Type B pancreatic cell (in vitro differentiated cells): ENCODE measurements around the gene NDUFAF8. TPM values are rescaled to one million over a fixed set of nuclear protein-coding genes. Genes with fewer than 3 reads are reported as not detected.

ENCODE experiments used
- DNase-seq: peaks from one replicate; pipeline ENCODE4 v3.0.0; 2021; ENCODE audit warnings: mixed read lengths; ENCODE audit not compliant: unreplicated experiment; ENCODE audit errors: extremely low spot score
- H3K27ac Mint-ChIP-seq: 2 replicates; pipeline ENCODE4 v1.8.0; 2021; ENCODE audit warnings: mild to moderate bottlenecking, mixed read lengths
- H3K27me3 Mint-ChIP-seq: 2 replicates; pipeline ENCODE4 v1.8.0; 2021; ENCODE audit warnings: mixed read lengths
- H3K36me3 Mint-ChIP-seq: 2 replicates; pipeline ENCODE4 v1.8.0; 2021; ENCODE audit warnings: mixed read lengths
- H3K4me1 Mint-ChIP-seq: one replicate; pipeline ENCODE4 v1.8.0; 2021; ENCODE audit warnings: mixed read lengths; ENCODE audit not compliant: unreplicated experiment
- H3K4me3 Mint-ChIP-seq: 2 replicates; pipeline ENCODE4 v1.8.0; 2021; ENCODE audit warnings: mild to moderate bottlenecking, mixed read lengths
- H3K9me3 Mint-ChIP-seq: 2 replicates; pipeline ENCODE4 v1.8.0; 2021; ENCODE audit warnings: mixed read lengths
- CTCF ChIP-seq: fragments of 200-600 bp; sonication (generic); conservative IDR thresholded peaks from 2 replicates; pipeline ENCODE4 v1.5.0; 2021; ENCODE audit warnings: antibody characterized with exemption, mild to moderate bottlenecking
- total RNA-seq: library from RNA; stranded (reverse); gene quantifications from 2 replicates; pipeline ENCODE4 v1.2.1, GENCODE V29; 2021; ENCODE audit warnings: low replicate concordance

Gene NDUFAF8
- total RNA-seq, 1 donor from 2014 or later: 56.9 TPM

GRCh38 chr17:81282141-81282540 lies 43.0 kb downstream of the NDUFAF8 start:
- Mint-ChIP-seq H3K27ac (no peak overlapping the region), H3K4me1 (no peaks in the 10 kb centered on the region), H3K27me3 (no peaks in the 10 kb centered on the region), H3K36me3 (no peaks in the 10 kb centered on the region), H3K4me3 (no peak overlapping the region), H3K9me3 (no peaks in the 10 kb centered on the region)
- no peak for DNase-seq
- no peak for TF ChIP-seq CTCF

- Mint-ChIP-seq H3K27ac (no peak overlapping the region), H3K27me3 (no peaks in the 10 kb centered on the region), H3K9me3 (no peaks in the 10 kb centered on the region), H3K36me3 (no peaks in the 10 kb centered on the region), H3K4me3 (no peak overlapping the region), H3K4me1 (no peaks in the 10 kb centered on the region)
- TF ChIP-seq CTCF: no peak
- DNase-seq: no peak
These were observed 43.8 kb downstream of the NDUFAF8 start for GRCh38 chr17:81282876-81283275.

- Mint-ChIP-seq H3K4me1 (no peaks in the 10 kb centered on the region), H3K27ac (no peak overlapping the region), H3K9me3 (no peaks in the 10 kb centered on the region), H3K27me3 (no peaks in the 10 kb centered on the region), H3K4me3 (no peak overlapping the region), H3K36me3 (peaks cover 4% of the 10 kb centered on the region)
- DNase-seq: no peak
- no peak for TF ChIP-seq CTCF
These were observed 46.2 kb downstream of the NDUFAF8 start for GRCh38 chr17:81285179-81285878.

GRCh38 chr17:81285894-81286293 lies 46.8 kb downstream of the NDUFAF8 start:
- Mint-ChIP-seq H3K27ac (no peak overlapping the region), H3K27me3 (no peaks in the 10 kb centered on the region), H3K9me3 (no peaks in the 10 kb centered on the region), H3K4me1 (no peaks in the 10 kb centered on the region), H3K36me3 (peaks cover 4% of the 10 kb centered on the region), H3K4me3 (no peak overlapping the region)
- TF ChIP-seq CTCF: no peak
- DNase-seq: no peak

- Mint-ChIP-seq H3K9me3 (no peaks in the 10 kb centered on the region), H3K27me3 (no peaks in the 10 kb centered on the region), H3K4me3 (no peak overlapping the region), H3K4me1 (peaks cover 3% of the 10 kb centered on the region), H3K27ac (no peak overlapping the region), H3K36me3 (peaks cover 4% of the 10 kb centered on the region)
- DNase-seq: no peak
- no peak for TF ChIP-seq CTCF
These were observed 47.5 kb downstream of the NDUFAF8 start for GRCh38 chr17:81286491-81287145.
